ENCODE measurements around the gene IQCH.
"Not testable (repeated sequence)": the region's sequence is repeated elsewhere in the genome, so short reads cannot be mapped to it uniquely, and the experiment has no call there.

The IQCH gene

GRCh38 chr15:67274236-67274635 lies 19.6 kb downstream of the IQCH start:
- no peak for TF ChIP-seq CTCF (IDR thresholded peaks at IDR 0.05; ENCODE audit: insufficient read depth, low read depth, low read length, missing control alignments)
- H3K4me3 ChIP-seq (ENCODE audit: low read length): no peak overlapping the region
- DNase-seq (ENCODE audit: low read depth): no peak

- no peak for DNase-seq (ENCODE audit: low read depth)
- TF ChIP-seq CTCF (IDR thresholded peaks at IDR 0.05; ENCODE audit: insufficient read depth, low read depth, low read length, missing control alignments): no peak
- H3K4me3 ChIP-seq (ENCODE audit: low read length): no peak overlapping the region
Observed at GRCh38 chr15:67276666-67277065, 22.1 kb downstream of the IQCH start.

GRCh38 chr15:67280217-67280616 lies 25.6 kb downstream of the IQCH start:
- no peak for TF ChIP-seq CTCF (IDR thresholded peaks at IDR 0.05; ENCODE audit: insufficient read depth, low read depth, low read length, missing control alignments)
- H3K4me3 ChIP-seq (ENCODE audit: low read length): no peak overlapping the region
- no peak for DNase-seq (ENCODE audit: low read depth)

GRCh38 chr15:67281714-67282113 lies 27.1 kb downstream of the IQCH start:
- DNase-seq (ENCODE audit: low read depth): no peak
- no peak for TF ChIP-seq CTCF (IDR thresholded peaks at IDR 0.05; ENCODE audit: insufficient read depth, low read depth, low read length, missing control alignments)
- H3K4me3 ChIP-seq (ENCODE audit: low read length): no peak overlapping the region

- H3K4me3 ChIP-seq (ENCODE audit: low read length): not testable (repeated sequence)
Observed at GRCh38 chr15:67285625-67286024, 31.0 kb downstream of the IQCH start.

GRCh38 chr15:67286400-67286799 lies 31.8 kb downstream of the IQCH start:
- H3K4me3 ChIP-seq (ENCODE audit: low read length); DNase-seq (ENCODE audit: low read depth): not testable (repeated sequence)

More at GRCh38 chr15:67285625-67286024, 31.0 kb downstream of the IQCH start:
- DNase-seq (ENCODE audit: low read depth): not testable (repeated sequence)

GRCh38 chr15:67290319-67290718 lies 35.7 kb downstream of the IQCH start:
- H3K4me3 ChIP-seq (ENCODE audit: low read length): no peak overlapping the region
- TF ChIP-seq CTCF (IDR thresholded peaks at IDR 0.05; ENCODE audit: insufficient read depth, low read depth, low read length, missing control alignments): no peak
- DNase-seq (ENCODE audit: low read depth): peak; percentile 41

GRCh38 chr15:67296188-67296587 lies 41.6 kb downstream of the IQCH start:
- no peak overlapping the region for H3K4me3 ChIP-seq (ENCODE audit: low read length)

More at GRCh38 chr15:67296188-67296587, 41.6 kb downstream of the IQCH start:
- no peak for DNase-seq (ENCODE audit: low read depth)
- no peak for TF ChIP-seq CTCF (IDR thresholded peaks at IDR 0.05; ENCODE audit: insufficient read depth, low read depth, low read length, missing control alignments)
